Lung (tissue), 12 donors: ENCODE measurements around the gene DCLRE1B. TPM values are rescaled to one million over a fixed set of nuclear protein-coding genes. Genes with fewer than 3 reads are reported as not detected.

ENCODE experiments used
- ATAC-seq: fragments of 200-7000 bp; cut with Tn5 transposase; one replicate; pipeline ENCODE4 v1.9.1; 2020; ENCODE audit warnings: moderate number of reproducible peaks; ENCODE audit not compliant: insufficient read depth, low FRiP score
- DNase-seq, 3 donors: peaks; one replicate each; pipeline ENCODE4 v3.0.0-alpha.2; 2013 to 2017
- H3K27ac ChIP-seq, 2 donors: one replicate each; pipeline ENCODE4 v1.5.1; 2013; ENCODE audit warnings: mild to moderate bottlenecking in 2 of 2, moderate library complexity in 2 of 2, control low read depth in 1 of 2, inconsistent platforms in 1 of 2, low read depth in 1 of 2, low read length in 1 of 2
- H3K27me3 ChIP-seq, 3 donors: one replicate each; pipeline ENCODE4 v1.5.1; 2013; ENCODE audit warnings: low read length in 2 of 3; ENCODE audit not compliant: control insufficient read depth in 3 of 3, insufficient read depth in 3 of 3
- H3K36me3 ChIP-seq, 4 donors: one replicate each; pipeline ENCODE4 v1.5.1; 2013; ENCODE audit warnings: low read length in 4 of 4, mild to moderate bottlenecking in 1 of 4, moderate library complexity in 1 of 4; ENCODE audit not compliant: control insufficient read depth in 4 of 4, insufficient read depth in 4 of 4
- H3K4me1 ChIP-seq, 5 donors: one replicate each; pipeline ENCODE4 v1.5.1; 2013; ENCODE audit warnings: low read length in 5 of 5, mild to moderate bottlenecking in 2 of 5, moderate library complexity in 1 of 5; ENCODE audit not compliant: control insufficient read depth in 5 of 5, insufficient read depth in 5 of 5
- H3K4me3 ChIP-seq: one replicate; pipeline ENCODE4 v1.5.1; 2013; ENCODE audit warnings: mild to moderate bottlenecking, control low read depth, moderate library complexity
- H3K9ac ChIP-seq, 2 donors: one replicate each; pipeline ENCODE4 v1.5.1; 2013; ENCODE audit warnings: low read length in 2 of 2, control low read depth in 1 of 2; ENCODE audit not compliant: insufficient read depth in 1 of 2
- H3K9me3 ChIP-seq, 4 donors: one replicate each; pipeline ENCODE4 v1.5.1; 2013; ENCODE audit warnings: low read length in 3 of 4, mild to moderate bottlenecking in 1 of 4, moderate library complexity in 1 of 4; ENCODE audit not compliant: control insufficient read depth in 4 of 4, insufficient read depth in 3 of 4
- WGBS, 2 donors: extraction: QIAGEN DNeasy Blood & Tissue Kit; methylation state at CpG; one replicate each; pipeline ENCODE4 v1.1.7; 2013; 5-methylcytosine and 5-hydroxymethylcytosine counted together
- polyA plus RNA-seq, 2 donors: library from polyadenylated mRNA; stranded (reverse); fragments of 200-250 nt; gene quantifications; one replicate each; pipeline ENCODE4 v1.2.1, GENCODE V29; 2013
- total RNA-seq, 2 donors: library from RNA; depleted of rRNA in 1 of 2; stranded (reverse); fragments of >200 nt in 1 of 2; gene quantifications; one replicate each; pipeline ENCODE4 v1.2.1, GENCODE V29; 2014 to 2021
- TF ChIP-seq, protein P1 (sequence below): IDR thresholded peaks from 2 replicates; pipeline ENCODE4 v1.5.1; 2012; ENCODE audit warnings: mild to moderate bottlenecking; ENCODE audit errors: control extremely low read depth, extremely low read depth
- donor health status: control.
- donor health status: control.
- donor health status: Bipolar disorder and iron deficiency.
- donor health status: healthy.
- donor health status: DM: yes; HTN: yes; CAD: no.

DCLRE1B gene
- total and polyA plus RNA-seq, 4 donors = 2.6 to 7.8 (median 5.2) TPM

DNA sequence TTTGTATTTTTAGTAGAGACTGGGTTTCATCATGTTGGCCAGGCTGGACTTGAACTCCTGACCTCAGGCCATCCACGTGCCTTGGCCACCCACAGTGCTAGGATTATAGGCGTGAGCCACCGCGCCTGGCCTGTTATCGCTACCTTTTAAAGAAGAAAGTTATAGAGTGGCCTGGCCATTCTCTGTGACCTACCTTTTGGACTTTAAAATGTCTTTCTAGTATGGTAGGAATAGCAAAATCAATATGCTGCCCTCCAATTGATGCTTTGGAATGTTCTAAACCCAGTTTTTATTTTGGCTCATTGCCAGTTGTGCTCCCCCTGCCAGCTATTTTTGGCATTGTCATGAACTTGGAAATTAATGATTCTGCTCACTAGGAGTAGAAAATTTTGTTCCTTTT lies 43.9 kb downstream of the DCLRE1B start:
- no peaks in the 10 kb centered on the region for H3K27me3 ChIP-seq
- no peak overlapping the region for H3K27ac ChIP-seq
- no peaks in the 10 kb centered on the region for H3K9me3 ChIP-seq
- WGBS, 2 donors = 88 to 89% methylated on average over 5 of the region's 5 CpGs
- H3K9ac ChIP-seq = no peak overlapping the region
- DNase-seq (peak in 1 of 3 donors; percentile 23), ATAC-seq (no peak)
- H3K4me1 ChIP-seq = peaks cover 8 to 29% (median 13%) of the 10 kb centered on the region in 5 donors
- H3K36me3 ChIP-seq = peaks cover 0 to 9% (median 1%) of the 10 kb centered on the region in 4 donors
- no peak overlapping the region for H3K4me3 ChIP-seq
- TF ChIP-seq, protein P1, sequence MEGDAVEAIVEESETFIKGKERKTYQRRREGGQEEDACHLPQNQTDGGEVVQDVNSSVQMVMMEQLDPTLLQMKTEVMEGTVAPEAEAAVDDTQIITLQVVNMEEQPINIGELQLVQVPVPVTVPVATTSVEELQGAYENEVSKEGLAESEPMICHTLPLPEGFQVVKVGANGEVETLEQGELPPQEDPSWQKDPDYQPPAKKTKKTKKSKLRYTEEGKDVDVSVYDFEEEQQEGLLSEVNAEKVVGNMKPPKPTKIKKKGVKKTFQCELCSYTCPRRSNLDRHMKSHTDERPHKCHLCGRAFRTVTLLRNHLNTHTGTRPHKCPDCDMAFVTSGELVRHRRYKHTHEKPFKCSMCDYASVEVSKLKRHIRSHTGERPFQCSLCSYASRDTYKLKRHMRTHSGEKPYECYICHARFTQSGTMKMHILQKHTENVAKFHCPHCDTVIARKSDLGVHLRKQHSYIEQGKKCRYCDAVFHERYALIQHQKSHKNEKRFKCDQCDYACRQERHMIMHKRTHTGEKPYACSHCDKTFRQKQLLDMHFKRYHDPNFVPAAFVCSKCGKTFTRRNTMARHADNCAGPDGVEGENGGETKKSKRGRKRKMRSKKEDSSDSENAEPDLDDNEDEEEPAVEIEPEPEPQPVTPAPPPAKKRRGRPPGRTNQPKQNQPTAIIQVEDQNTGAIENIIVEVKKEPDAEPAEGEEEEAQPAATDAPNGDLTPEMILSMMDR = no peak

DNA sequence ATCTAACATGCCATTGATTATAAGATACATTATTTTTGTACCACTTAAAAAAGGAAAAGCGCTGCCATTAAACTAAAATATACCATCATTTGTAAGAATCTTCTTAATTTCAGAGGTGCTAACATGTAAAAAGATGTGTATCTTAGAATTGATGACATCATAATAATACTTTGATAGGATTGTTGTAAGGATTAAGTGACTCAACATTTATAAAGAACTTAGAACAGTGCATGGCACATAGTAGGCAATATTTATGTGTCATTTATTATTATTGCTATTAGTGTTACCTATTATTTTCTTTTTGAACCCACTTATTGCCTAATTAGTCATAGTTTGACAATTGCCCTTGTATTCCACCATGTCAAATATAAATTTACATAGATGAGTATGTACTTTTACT lies 45.8 kb downstream of the DCLRE1B start:
- Histone ChIP-seq H3K27me3 (no peaks in the 10 kb centered on the region), H3K4me1 (peaks cover 5 to 28% (median 13%) of the 10 kb centered on the region in 5 donors), H3K4me3 (no peak overlapping the region), H3K9me3 (no peaks in the 10 kb centered on the region), H3K27ac (no peak overlapping the region), H3K36me3 (peaks cover 2 to 11% (median 2%) of the 10 kb centered on the region in 4 donors), H3K9ac (no peak overlapping the region)
- WGBS, 2 donors = 97 to 100% methylated on average over 1 of the region's 1 CpG
- DNase-seq (no peak), ATAC-seq (no peak)
- TF ChIP-seq, protein P1 = no peak

DNA sequence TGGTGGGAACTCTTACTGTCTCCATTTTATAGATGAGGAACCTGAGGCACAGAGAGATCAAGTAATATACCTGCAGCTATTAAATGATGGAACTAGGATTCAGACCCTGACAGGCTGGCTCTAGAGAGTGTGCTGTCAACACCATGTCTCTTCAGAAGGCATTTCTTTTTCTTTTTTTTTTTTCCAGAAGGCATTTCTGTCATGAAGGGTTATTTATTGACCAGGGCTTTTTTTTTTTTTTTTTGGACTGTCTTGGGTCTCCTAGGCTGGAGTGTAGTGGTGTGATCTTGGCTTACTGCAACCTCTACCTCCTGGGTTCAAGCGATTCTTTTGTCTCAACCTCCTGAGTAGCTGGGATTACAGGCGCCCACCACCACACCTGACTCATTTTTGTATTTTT lies 46.6 kb downstream of the DCLRE1B start:
- Histone ChIP-seq H3K27ac (no peak overlapping the region), H3K9me3 (no peaks in the 10 kb centered on the region), H3K4me1 (peaks cover 3 to 20% (median 11%) of the 10 kb centered on the region in 5 donors), H3K27me3 (no peaks in the 10 kb centered on the region), H3K4me3 (no peak overlapping the region), H3K36me3 (peaks cover 2 to 16% (median 5%) of the 10 kb centered on the region in 4 donors), H3K9ac (no peak overlapping the region)
- WGBS, 2 donors = 94 to 100% methylated on average over 2 of the region's 2 CpGs
- DNase-seq (no peak), ATAC-seq (no peak)
- TF ChIP-seq, protein P1 = no peak

DNA sequence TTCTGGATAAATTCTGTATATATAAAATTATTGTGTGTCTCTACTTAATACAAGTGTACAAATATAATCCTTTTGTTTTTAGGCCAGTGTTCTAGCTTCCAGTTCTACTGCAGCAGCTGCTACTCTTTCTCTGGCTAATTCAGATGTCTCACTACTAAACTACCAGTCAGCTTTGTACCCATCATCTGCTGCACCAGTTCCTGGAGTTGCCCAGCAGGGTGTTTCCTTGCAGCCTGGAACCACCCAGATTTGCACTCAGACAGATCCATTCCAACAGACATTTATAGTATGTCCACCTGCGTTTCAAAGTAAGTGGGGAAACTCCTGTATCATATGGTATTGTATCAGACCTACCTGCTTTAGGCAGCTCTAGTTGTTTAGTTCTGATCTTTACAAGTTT lies 52.9 kb downstream of the DCLRE1B start:
- no peaks in the 10 kb centered on the region for H3K4me1 ChIP-seq
- ATAC-seq (no peak), DNase-seq (no peak)
- H3K27me3 ChIP-seq = no peaks in the 10 kb centered on the region
- no peaks in the 10 kb centered on the region for H3K9me3 ChIP-seq
- no peak overlapping the region for H3K4me3 ChIP-seq
- TF ChIP-seq, protein P1 = no peak
- no peak overlapping the region for H3K27ac ChIP-seq
- 83 to 86% methylated on average over 1 of the region's 1 CpG for WGBS, 2 donors
- peaks cover 6 to 47% (median 23%) of the 10 kb centered on the region in 4 donors for H3K36me3 ChIP-seq
- no peak overlapping the region for H3K9ac ChIP-seq
